HL-60 (cell line): Measurements from ENCODE around the gene LOXL3.

ENCODE experiments used
- DNase-seq, 2 experiments: peaks; one replicate each; pipeline ENCODE4 v3.0.0-alpha.2; 2010 to 2020; ENCODE audit warnings: low read depth in 1 of 2, low spot score in 1 of 2
- H3K27ac ChIP-seq: fragments of 250-450 bp; sonication (Bioruptor Pico); replicated peaks from 2 replicates; pipeline ENCODE4 v1.5.1; 2020; ENCODE audit warnings: mild to moderate bottlenecking, moderate library complexity
- H3K27me3 ChIP-seq: fragments of 250-450 bp; sonication (Bioruptor Pico); 2 replicates; pipeline ENCODE4 v1.5.1; 2021; ENCODE audit warnings: mild to moderate bottlenecking, moderate library complexity; ENCODE audit not compliant: insufficient read depth, poor library complexity, severe bottlenecking
- H3K4me3 ChIP-seq: replicated peaks from 2 replicates; pipeline ENCODE4 v1.5.1; 2011; ENCODE audit warnings: mild to moderate bottlenecking, control low read depth, low read length; ENCODE audit not compliant: insufficient read depth
- CTCF ChIP-seq: IDR thresholded peaks from one replicate; pipeline ENCODE4 v1.5.1; 2011; ENCODE audit warnings: low read length, control low read depth, inconsistent platforms; ENCODE audit not compliant: insufficient read depth
- GABPA ChIP-seq: IDR thresholded peaks from 2 replicates; pipeline ENCODE4 v1.6.1; 2012; ENCODE audit warnings: low read depth
- POLR2AphosphoS5 ChIP-seq: IDR thresholded peaks from 2 replicates; pipeline ENCODE4 v1.6.1; 2012; ENCODE audit warnings: low read depth
- REST ChIP-seq: IDR thresholded peaks from 2 replicates; pipeline ENCODE4 v1.6.1; 2012; ENCODE audit warnings: low read depth; ENCODE audit not compliant: insufficient replicate concordance
- SPI1 ChIP-seq: IDR thresholded peaks from 2 replicates; pipeline ENCODE4 v1.6.1; 2012; ENCODE audit warnings: low read depth, mild to moderate bottlenecking, borderline replicate concordance

LOXL3 gene

GRCh38 chr2:74581463-74581862 lies 27.7 kb upstream of the LOXL3 start:
- H3K4me3 ChIP-seq, result no peak overlapping the region
- DNase-seq, result no peak
- TF ChIP-seq GABPA (no peak), CTCF (no peak), REST (no peak), POLR2AphosphoS5 (no peak), SPI1 (no peak)
- no peak overlapping the region for H3K27ac ChIP-seq
- no peaks in the 10 kb centered on the region for H3K27me3 ChIP-seq

- TF ChIP-seq SPI1, result no peak
- no peak for TF ChIP-seq CTCF
- no peak for TF ChIP-seq REST
- TF ChIP-seq GABPA, result no peak
- TF ChIP-seq POLR2AphosphoS5, result no peak
- H3K4me3 ChIP-seq, result no peak overlapping the region
- H3K27me3 ChIP-seq, result no peaks in the 10 kb centered on the region
- H3K27ac ChIP-seq, result peak overlapping the region; percentile 89
- DNase-seq, result no peak
Measured at GRCh38 chr2:74578408-74578807, 24.7 kb upstream of the LOXL3 start.

- Histone ChIP-seq H3K27me3 (no peaks in the 10 kb centered on the region), H3K27ac (peak overlapping the region; percentile 89), H3K4me3 (no peak overlapping the region)
- peak in 1 of 2 experiments; percentile 89 for DNase-seq
- 0 out of 2 replicates have a peak, but pooled peaks have one; percentile 27 for TF ChIP-seq POLR2AphosphoS5
- peak; percentile 78 for TF ChIP-seq GABPA
- TF ChIP-seq REST, result no peak
- TF ChIP-seq SPI1, result peak; percentile 88
- no peak for TF ChIP-seq CTCF
Measured at GRCh38 chr2:74577448-74577847, 23.7 kb upstream of the LOXL3 start.
